Measurements from ENCODE around the gene THSD4. TPM values are rescaled to one million over a fixed set of nuclear protein-coding genes. Genes with fewer than 3 reads are reported as not detected.

THSD4 gene
- total and polyA plus RNA-seq, 4 donors: 6.0 to 42.4 (median 18.5) TPM

- H3K9me3 ChIP-seq (ENCODE audit: control insufficient read depth in 4 of 4, insufficient read depth in 3 of 4, low read length in 3 of 4): no peaks in the 10 kb centered on the region
- TF ChIP-seq, protein P1, sequence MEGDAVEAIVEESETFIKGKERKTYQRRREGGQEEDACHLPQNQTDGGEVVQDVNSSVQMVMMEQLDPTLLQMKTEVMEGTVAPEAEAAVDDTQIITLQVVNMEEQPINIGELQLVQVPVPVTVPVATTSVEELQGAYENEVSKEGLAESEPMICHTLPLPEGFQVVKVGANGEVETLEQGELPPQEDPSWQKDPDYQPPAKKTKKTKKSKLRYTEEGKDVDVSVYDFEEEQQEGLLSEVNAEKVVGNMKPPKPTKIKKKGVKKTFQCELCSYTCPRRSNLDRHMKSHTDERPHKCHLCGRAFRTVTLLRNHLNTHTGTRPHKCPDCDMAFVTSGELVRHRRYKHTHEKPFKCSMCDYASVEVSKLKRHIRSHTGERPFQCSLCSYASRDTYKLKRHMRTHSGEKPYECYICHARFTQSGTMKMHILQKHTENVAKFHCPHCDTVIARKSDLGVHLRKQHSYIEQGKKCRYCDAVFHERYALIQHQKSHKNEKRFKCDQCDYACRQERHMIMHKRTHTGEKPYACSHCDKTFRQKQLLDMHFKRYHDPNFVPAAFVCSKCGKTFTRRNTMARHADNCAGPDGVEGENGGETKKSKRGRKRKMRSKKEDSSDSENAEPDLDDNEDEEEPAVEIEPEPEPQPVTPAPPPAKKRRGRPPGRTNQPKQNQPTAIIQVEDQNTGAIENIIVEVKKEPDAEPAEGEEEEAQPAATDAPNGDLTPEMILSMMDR (IDR thresholded peaks at IDR 0.05; ENCODE audit: control extremely low read depth, extremely low read depth): no peak
- H3K4me1 ChIP-seq (ENCODE audit: control insufficient read depth in 5 of 5, insufficient read depth in 5 of 5, low read length in 5 of 5): peaks cover 0 to 13% (median 0%) of the 10 kb centered on the region in 5 donors
- H3K9ac ChIP-seq (ENCODE audit: insufficient read depth in 1 of 2, low read length in 2 of 2): no peak overlapping the region
- H3K27me3 ChIP-seq (ENCODE audit: control insufficient read depth in 3 of 3, insufficient read depth in 3 of 3, low read length in 2 of 3): no peaks in the 10 kb centered on the region
- no peak for DNase-seq
- no peak for ATAC-seq (ENCODE audit: insufficient read depth, low FRiP score)
- no peak overlapping the region for H3K4me3 ChIP-seq
- no peak overlapping the region for H3K27ac ChIP-seq (ENCODE audit: low read depth in 1 of 2, low read length in 1 of 2)
- WGBS, 2 donors: 88 to 91% methylated on average over 9 of the region's 9 CpGs
- peaks cover 0 to 2% (median 0%) of the 10 kb centered on the region in 4 donors for H3K36me3 ChIP-seq (ENCODE audit: control insufficient read depth in 4 of 4, insufficient read depth in 4 of 4, low read length in 4 of 4)
These were observed 666.1 kb downstream of the THSD4 start for GRCh38 chr15:71781179-71781964.

DNA sequence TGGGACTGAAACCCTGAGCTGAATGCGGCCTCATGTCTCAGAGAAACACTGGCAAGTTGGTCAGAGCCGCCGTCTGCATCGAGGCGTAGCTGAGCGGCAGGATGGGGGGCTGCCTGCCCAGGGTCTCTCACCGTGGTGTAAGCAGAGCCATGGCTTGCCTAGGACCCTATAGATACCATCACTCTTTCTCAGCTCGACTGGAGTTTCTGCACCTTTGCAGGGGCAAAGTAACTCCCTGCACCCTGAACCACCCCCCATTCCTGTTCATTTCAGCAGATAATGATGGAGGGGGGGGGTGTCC lies 666.6 kb downstream of the THSD4 start:
- WGBS, 2 donors: 91 to 92% methylated on average over 8 of the region's 8 CpGs
- DNase-seq: no peak
- no peak overlapping the region for H3K4me3 ChIP-seq
- peaks cover 0 to 13% (median 0%) of the 10 kb centered on the region in 5 donors for H3K4me1 ChIP-seq (ENCODE audit: control insufficient read depth in 5 of 5, insufficient read depth in 5 of 5, low read length in 5 of 5)
- no peak overlapping the region for H3K9ac ChIP-seq (ENCODE audit: insufficient read depth in 1 of 2, low read length in 2 of 2)
- peaks cover 0 to 2% (median 0%) of the 10 kb centered on the region in 4 donors for H3K36me3 ChIP-seq (ENCODE audit: control insufficient read depth in 4 of 4, insufficient read depth in 4 of 4, low read length in 4 of 4)
- no peaks in the 10 kb centered on the region for H3K9me3 ChIP-seq (ENCODE audit: control insufficient read depth in 4 of 4, insufficient read depth in 3 of 4, low read length in 3 of 4)
- TF ChIP-seq, protein P1 (IDR thresholded peaks at IDR 0.05; ENCODE audit: control extremely low read depth, extremely low read depth): no peak
- no peak overlapping the region for H3K27ac ChIP-seq (ENCODE audit: low read depth in 1 of 2, low read length in 1 of 2)
- H3K27me3 ChIP-seq (ENCODE audit: control insufficient read depth in 3 of 3, insufficient read depth in 3 of 3, low read length in 2 of 3): no peaks in the 10 kb centered on the region
- ATAC-seq (ENCODE audit: insufficient read depth, low FRiP score): no peak

GRCh38 chr15:71782422-71783165 lies 667.3 kb downstream of the THSD4 start:
- H3K4me3 ChIP-seq: no peak overlapping the region
- ATAC-seq (ENCODE audit: insufficient read depth, low FRiP score) (no peak), DNase-seq (no peak)
- WGBS, 2 donors: 68 to 78% methylated on average over 10 of the region's 10 CpGs
- H3K4me1 ChIP-seq (ENCODE audit: control insufficient read depth in 5 of 5, insufficient read depth in 5 of 5, low read length in 5 of 5): peaks cover 0 to 13% (median 0%) of the 10 kb centered on the region in 5 donors
- H3K9me3 ChIP-seq (ENCODE audit: control insufficient read depth in 4 of 4, insufficient read depth in 3 of 4, low read length in 3 of 4): no peaks in the 10 kb centered on the region
- no peaks in the 10 kb centered on the region for H3K27me3 ChIP-seq (ENCODE audit: control insufficient read depth in 3 of 3, insufficient read depth in 3 of 3, low read length in 2 of 3)
- no peak overlapping the region for H3K27ac ChIP-seq (ENCODE audit: low read depth in 1 of 2, low read length in 1 of 2)
- H3K9ac ChIP-seq (ENCODE audit: insufficient read depth in 1 of 2, low read length in 2 of 2): no peak overlapping the region
- H3K36me3 ChIP-seq (ENCODE audit: control insufficient read depth in 4 of 4, insufficient read depth in 4 of 4, low read length in 4 of 4): no peaks in the 10 kb centered on the region
- TF ChIP-seq, protein P1 (IDR thresholded peaks at IDR 0.05; ENCODE audit: control extremely low read depth, extremely low read depth): no peak

Data from lung (tissue), 12 donors.